ENCODE measurements around the gene ZAP70.

ZAP70 gene

DNA sequence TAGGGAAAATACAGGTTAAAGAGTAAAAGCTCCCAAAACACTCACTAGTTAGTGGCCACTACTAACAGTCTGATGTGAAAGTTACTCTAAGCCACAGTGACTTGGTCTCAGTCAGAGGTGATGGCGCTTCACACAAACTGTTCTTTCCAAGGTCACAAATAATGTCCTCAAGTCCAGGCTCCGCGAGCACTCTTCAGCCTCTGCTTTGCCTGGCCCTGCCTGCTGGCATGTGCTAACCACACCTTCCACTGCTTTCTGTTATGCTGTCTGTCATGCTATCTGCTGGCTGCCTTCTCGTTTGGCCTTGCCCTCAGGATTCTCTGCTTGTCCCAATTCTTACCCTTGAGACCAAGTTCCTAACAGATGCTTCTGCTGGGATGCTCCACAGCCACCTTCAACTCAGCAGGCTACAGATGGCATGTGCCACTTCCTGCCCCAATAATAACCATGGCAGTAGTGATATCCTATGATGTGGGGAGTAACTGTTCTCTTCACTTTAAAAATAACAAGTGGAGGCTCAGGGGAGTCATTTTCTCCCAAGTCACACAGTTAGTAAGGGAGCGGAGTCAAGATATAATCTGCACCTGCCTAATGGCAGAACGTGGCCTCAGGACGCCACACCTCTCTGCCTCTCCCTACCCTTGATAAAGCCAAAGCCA is 75.7 kb downstream of the ZAP70 start:
- no peak for DNase-seq (ENCODE audit: low read depth)
- no peak overlapping the region for H3K4me3 ChIP-seq (ENCODE audit: low read depth, low read length)
- TF ChIP-seq, protein P1, sequence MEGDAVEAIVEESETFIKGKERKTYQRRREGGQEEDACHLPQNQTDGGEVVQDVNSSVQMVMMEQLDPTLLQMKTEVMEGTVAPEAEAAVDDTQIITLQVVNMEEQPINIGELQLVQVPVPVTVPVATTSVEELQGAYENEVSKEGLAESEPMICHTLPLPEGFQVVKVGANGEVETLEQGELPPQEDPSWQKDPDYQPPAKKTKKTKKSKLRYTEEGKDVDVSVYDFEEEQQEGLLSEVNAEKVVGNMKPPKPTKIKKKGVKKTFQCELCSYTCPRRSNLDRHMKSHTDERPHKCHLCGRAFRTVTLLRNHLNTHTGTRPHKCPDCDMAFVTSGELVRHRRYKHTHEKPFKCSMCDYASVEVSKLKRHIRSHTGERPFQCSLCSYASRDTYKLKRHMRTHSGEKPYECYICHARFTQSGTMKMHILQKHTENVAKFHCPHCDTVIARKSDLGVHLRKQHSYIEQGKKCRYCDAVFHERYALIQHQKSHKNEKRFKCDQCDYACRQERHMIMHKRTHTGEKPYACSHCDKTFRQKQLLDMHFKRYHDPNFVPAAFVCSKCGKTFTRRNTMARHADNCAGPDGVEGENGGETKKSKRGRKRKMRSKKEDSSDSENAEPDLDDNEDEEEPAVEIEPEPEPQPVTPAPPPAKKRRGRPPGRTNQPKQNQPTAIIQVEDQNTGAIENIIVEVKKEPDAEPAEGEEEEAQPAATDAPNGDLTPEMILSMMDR (IDR thresholded peaks at IDR 0.05; ENCODE audit: control insufficient read depth, extremely low read depth, insufficient read depth), result no peak

Data from LNCaP clone FGC (cell line).